Measurements from ENCODE around the gene RALY.
A peak's percentile ranks its signal among the peaks of the same experiment; 100 is the strongest.

Gene RALY

GRCh38 chr20:34052414-34052813 lies 58.7 kb downstream of the RALY start:
- DNase-seq: no peak

- DNase-seq: no peak
Observed at GRCh38 chr20:34055290-34055689, 61.6 kb downstream of the RALY start.

GRCh38 chr20:34058831-34059230 lies 65.1 kb downstream of the RALY start:
- peak in 1 of 2 experiments; percentile 67 for DNase-seq

GRCh38 chr20:34060970-34061369 lies 67.3 kb downstream of the RALY start:
- no peak for DNase-seq

DNA sequence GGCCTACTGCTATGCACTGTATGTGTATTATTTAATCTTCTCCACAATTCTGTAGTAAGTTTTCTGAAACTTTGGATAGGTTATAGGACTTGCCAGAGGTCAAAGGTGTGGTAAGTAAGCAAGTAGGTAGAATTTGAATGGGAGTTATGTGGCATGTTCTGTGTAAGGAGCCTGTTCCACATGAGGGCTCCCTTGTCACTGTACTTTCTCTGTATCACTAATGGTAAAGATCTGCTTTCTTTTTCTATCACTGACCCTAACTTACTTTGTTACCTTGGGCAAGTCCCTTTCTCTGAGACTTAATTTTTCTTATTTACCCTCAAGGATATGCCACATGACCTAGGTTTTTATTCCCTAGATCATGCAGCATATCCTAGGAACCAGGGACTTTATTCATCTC lies 68.0 kb downstream of the RALY start:
- no peak for DNase-seq

DNA sequence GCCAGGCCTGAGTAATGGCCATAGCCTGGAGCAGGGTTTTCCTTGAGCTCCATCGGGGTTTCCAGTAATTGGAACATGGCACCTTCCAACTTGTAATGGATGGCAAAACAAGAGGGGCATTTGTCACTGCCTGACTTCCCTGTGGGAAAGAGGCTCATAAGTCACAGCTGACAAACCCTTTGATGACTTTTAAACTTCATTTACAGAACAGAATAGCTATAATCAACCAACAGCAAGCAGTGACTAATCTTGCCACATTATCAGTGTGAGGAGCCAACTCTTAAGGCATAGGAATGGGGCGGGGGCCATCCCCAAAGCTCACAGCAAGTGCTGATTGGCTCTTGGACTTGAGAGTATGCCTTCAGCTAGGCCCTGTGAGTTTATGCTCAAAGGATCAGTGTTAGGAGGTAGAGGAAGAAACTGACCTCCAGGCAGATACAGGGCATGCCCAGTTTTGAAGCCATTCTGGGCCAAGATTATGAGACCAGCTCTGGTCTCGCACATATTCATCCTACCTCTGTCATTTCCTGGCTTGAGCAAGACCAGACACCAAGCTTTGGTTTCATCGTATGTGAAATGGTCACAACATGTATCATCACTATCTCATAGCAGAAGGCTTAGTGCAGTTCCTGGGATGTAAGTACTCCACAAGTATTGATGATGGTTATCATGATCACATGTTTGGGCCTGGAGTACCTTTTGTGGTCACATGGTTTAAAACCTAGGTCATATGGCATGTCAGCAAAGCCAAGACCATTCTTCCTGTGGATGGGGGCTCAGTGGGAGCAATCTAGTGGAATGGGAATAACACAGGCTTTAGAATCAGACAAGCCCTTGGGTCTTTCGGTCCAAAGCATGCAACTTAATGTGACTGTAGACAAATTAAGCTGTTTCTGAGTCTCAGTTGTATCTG lies 69.1 kb downstream of the RALY start:
- DNase-seq: no peak

- DNase-seq: no peak
Observed at GRCh38 chr20:34064286-34064685, 70.6 kb downstream of the RALY start.

- no peak for DNase-seq
Observed at GRCh38 chr20:34065260-34065659, 71.5 kb downstream of the RALY start.

DNA sequence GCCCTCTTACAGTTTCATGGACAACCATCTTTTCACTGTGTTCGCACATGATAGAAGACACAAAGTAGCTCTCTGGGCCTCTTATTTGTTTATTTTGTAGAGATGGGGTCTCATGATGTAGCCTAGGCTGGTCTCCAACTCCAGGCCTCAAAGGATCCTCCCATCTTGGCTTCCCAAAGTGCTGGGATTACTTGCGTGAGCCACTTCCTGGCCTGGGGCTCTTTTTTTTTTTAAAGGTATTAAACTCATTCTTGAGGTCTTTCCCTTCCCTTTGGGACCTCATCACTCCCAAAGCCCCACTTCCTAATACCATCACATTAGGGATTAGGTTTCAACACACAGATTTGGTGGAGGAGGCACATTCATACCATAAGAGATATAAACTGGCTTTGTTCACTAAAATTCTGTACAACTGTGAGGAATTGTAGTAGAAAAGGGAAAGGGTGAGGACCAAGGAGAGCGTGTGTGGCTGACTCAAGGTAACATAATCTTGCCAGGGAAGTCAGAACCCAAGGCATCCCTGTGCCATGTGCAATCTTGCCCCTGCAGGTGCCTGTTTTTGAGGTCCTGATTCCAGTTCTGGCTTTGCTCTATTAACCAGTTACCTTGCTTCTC lies 72.9 kb downstream of the RALY start:
- DNase-seq: no peak

DNA sequence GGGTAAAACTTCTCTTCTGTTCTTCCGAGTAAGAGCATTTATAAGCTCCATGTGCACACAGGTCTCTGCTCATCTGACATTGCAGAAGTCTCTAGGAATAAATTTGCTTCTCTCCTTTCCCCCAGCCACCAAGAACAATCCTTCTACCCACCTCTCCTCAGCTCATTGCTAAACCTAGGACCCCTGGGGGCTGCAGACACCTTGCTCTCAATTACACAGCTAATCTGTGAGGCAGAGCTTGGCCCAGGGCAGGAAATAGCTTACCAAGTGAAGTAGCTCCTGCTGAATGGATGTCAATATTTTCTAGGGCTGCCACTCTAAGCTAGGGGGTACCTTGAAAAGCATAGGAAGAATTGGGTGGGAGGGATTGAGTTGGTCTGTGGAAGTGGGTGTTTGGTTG lies 74.3 kb downstream of the RALY start:
- DNase-seq: no peak

DNA sequence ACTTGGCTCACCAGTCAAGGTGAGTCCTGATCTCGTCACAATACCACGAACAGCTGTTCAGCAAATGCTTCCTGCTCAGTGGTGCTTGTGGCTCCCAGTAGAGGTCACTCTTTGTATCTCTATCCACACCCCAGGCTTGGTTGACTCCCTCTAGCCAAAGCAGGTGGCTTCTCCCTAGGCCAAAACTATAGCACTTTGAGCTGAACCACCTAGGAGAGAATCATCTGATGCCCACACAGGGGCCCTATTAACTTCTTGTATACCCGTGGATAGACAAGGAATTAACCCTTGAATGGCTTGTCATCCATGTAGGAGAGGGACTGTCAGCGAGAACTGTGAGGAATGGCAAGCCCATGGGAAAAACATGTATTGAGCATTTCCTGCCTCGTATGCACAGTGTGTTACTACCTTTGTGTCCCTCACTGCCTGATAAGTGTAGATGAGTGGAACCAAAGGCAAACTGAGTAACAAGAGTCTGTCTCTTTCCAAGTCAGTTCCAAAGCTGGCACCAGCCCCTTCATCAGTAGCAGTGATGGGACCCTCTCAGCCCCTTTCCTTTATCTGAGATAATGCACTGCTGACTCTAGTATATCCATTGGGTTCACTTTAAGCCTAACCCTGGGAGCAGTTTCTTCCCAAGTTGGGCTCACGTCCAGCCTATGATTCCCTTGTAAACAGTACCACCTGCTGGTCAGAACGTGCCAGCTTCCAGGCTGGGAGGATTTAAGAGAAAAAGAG lies 75.8 kb downstream of the RALY start:
- peak; percentile 76 to 90 for DNase-seq

GRCh38 chr20:34070079-34070439 lies 76.3 kb downstream of the RALY start:
- DNase-seq: no peak

DNA sequence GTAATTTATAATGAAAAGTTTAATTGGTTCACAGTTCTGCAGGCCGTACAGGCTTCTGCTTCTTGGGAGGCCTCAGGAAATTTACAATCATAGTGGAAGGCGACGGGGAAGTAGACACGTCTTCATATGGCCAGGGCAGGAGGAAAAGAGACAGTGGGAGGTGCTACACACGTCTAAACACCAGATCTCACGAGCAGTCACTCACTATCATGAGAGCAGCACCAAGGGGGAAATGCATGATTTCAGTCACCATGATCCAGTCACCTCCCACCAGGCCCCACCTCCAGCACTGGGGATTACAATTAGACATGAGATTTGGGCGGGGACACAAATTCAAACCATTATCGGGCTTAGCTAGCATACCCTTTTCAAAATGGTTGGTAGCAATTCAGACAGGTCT lies 77.1 kb downstream of the RALY start:
- no peak for DNase-seq

DNA sequence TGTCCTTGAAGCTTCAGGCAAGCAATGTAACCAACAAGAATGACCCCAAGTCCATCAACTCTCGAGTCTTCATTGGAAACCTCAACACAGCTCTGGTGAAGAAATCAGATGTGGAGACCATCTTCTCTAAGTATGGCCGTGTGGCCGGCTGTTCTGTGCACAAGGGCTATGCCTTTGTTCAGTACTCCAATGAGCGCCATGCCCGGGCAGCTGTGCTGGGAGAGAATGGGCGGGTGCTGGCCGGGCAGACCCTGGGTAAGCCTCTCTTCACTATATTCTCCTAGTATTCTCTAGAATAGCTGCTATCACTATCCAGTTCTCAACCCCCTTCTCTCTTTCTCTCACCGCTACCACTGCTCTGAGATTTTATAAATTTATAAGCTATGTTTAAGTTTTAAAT lies 78.4 kb downstream of the RALY start:
- DNase-seq: no peak

DNA sequence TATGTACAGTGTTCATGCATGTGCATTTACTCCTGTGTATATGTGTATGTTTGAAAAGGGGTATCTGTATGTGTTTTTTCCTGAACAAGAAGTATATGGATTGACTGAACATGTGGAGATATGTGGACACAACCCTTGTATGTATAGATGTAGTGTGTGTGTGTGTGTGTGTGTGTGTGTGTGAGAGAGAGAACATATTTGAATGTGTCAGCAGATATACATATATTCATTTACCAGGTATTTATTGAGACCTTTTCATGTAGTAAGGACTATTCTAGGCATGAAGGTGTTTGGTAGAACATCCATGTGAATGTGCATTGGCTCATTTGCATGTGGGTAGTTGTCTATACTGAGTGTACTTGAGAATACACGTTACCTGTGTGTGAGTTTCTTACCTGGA lies 79.1 kb downstream of the RALY start:
- no peak for DNase-seq

DNA sequence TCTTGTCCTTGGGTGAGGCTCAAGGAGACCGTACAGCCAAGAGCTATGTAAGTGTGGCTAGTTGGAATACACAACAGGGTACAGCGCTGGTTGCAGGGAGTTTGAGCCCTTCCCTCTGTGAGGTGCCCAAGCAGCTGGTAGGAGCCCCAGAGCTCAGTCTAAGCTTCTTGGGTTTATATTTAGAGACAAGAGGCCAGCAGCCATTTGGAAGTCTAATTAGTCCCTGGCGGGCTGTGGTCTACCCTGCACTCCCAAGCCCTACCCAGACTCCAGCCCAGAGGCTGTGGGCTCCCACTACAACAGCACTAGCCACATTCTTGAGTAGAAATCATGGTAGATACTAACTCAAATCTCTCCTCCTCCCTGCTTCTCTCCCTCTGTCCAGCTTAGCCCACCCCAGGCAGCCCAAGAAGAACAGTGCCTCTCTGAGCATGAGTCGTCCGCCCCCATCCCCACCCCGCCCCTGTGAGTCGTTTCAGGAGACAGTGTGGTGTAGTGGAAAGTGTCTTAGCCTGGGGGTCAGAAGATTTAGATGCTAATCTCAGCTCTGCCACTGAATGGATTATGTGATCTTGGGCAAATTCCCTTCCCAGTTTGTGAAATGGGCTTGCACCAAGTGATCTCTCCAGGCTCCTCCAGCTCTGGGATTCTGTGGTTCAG lies 80.5 kb downstream of the RALY start:
- no peak for DNase-seq

DNA sequence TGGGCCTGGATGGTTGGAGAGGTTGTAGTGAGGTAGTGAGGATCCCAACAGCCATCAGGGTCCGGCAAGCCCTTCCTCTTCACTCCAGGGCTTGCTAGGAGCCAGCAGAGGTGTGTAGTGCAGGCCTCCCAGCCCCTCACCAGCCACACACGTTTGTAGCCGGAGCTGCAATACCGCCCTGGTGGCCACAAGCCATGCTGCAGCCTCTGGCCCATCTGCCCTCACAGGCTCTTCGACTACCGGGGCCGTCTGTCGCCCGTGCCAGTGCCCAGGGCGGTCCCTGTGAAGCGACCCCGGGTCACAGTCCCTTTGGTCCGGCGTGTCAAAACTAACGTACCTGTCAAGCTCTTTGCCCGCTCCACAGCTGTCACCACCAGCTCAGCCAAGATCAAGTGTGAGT lies 81.9 kb downstream of the RALY start:
- DNase-seq: no peak

DNA sequence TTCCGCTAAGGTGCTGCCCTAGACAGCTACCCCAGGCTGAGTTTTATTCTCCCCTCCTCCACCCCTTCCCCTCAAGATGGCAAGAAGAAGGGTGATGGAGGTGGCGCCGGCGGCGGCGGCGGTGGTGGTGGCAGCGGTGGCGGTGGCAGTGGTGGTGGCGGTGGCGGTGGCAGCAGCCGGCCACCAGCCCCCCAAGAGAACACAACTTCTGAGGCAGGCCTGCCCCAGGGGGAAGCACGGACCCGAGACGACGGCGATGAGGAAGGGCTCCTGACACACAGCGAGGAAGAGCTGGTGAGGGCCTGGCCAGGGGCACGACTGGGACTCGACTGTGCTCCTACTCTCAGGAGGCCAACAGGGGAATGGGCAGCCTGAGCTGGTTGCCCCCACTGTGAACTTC lies 83.2 kb downstream of the RALY start:
- no peak for DNase-seq

DNA sequence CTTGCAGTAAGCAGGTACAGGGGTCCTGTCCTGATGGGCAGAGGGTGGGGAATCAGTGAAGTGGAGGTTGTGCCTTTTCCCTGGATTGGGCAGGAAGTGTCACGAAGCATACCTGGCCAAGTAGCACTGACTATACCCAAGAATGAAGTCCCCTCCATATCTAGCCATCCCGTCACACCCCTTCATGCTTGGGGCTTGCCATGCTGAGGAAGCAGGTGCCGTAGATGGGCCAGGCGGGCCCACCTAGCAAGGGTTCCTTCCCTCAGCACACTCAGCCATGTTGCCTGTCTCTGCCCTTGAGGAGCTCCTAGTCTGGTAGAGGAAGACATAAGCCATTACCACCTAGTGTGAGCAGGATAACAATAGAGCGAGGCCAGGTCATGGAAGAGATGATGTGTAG lies 84.8 kb downstream of the RALY start:
- DNase-seq: no peak

- DNase-seq: no peak
Observed at GRCh38 chr20:34079818-34080217, 86.1 kb downstream of the RALY start.

DNA sequence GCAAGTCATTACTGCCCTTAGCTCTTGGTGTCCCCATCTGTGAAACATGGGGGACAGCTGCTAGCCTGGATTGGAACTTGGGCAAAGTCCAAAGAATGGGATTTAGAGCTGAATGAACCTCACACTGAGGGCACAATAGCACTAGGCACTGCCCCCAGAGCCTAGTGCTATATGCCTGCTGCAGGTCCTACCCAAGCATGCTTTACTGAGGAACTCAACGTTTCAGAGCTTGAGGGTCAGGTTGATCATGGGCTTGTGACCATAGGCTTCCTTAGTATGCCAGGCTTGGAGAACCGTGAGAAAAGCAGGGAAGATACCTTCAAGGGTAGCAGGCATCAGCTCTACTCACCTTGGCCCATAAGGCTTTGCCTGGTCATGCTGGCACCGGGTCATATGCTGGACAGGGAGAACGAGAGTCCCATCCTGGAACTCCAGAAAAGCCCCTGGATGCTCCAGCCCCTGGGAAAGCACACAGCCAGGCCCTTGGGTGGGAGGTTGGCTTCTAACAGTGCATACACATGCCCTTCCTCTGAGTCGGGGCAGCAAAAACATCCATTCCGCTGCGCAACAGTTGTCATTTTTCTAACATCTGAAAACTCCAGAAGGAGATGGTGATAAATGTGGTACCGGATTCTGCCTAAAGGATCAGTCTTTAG lies 88.6 kb downstream of the RALY start:
- DNase-seq: peak in 1 of 2 experiments; percentile 48

- DNase-seq: no peak
Observed at GRCh38 chr20:34083137-34083536, 89.4 kb downstream of the RALY start.

DNA sequence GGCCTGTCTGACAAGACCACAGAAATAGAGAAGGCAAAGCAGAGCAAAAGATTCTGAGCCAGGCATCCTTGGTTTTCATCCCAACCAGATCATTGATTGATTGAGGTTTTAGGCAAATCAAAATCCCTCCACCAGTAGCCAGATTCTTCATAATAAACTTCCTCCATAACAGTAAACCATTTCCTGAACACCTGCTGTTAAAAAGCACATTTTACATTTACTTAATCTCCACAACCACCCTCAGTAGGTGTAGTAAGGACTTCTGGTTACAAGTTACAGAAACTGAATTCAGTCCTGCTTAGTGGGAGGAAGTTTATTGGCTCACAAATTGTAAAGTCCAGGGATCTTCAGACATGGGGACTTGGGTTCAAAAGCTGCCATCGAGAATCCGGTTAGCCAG lies 90.1 kb downstream of the RALY start:
- no peak for DNase-seq
